ENCODE results near the gene KRTAP5-3.
A peak's percentile ranks its signal among the peaks of the same experiment; 100 is the strongest.

The KRTAP5-3 gene

DNA sequence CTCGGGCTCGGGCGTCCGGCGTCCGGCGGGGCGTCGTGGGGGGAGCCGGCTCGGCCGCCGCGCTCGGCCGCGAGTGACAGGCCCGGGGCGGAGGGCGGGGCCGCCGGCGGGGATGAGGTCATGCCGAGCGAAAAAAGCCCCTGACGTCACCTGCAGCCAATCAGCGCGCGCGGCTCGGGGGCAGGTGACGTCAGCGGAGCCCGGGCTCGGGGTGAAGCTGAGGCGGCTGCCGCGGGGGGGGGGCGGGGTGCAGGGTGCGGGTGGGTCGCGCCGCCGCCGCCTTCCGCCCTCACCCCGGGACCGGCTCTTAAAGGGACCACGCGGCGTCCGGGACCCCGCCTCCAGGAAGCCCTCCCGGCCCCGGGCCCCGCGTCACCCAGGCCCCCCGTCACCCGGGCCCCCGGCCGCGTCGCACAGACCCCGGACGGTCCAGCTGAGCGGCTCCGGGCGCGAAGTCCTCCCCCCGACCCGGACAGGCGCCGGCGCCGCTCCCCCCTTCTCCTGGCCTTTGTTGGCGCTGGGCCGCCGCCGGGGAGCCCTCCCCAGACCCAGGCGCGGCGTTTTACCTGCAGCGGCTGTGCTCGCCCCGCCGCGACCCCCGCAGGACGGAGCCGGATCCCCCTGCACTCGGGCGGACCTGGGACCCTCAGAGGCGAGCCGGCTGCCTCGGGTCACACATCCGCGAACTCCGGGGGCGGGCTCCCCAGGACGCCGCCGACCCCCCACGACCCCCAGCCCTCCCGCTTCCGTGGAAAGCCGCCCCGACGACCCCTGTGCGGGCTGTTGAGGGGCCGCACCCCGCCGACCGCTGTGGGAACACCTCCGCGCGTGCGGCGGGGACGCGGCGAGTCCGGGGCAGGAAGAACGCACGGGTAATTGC, 35.8 kb downstream of the KRTAP5-3 start, which contains the start of gene DUSP8 (continued):
- TF ChIP-seq KLF8 (tag by site-specific recombination; IDR thresholded peaks at IDR 0.05) (peak; percentile 45; the same call in 1 of the 2 replicates), ZFP69B (tag by site-specific recombination; IDR thresholded peaks at IDR 0.05) (no peak), ZNF221 (tag by site-specific recombination; IDR thresholded peaks at IDR 0.05; ENCODE audit: borderline replicate concordance) (no peak), ZNF280D (tag by site-specific recombination; IDR thresholded peaks at IDR 0.05) (no peak), ZNF423 (tag by site-specific recombination; IDR thresholded peaks at IDR 0.05) (no peak), ZNF501 (tag by site-specific recombination; IDR thresholded peaks at IDR 0.05) (no peak), ZNF175 (tag by site-specific recombination; IDR thresholded peaks at IDR 0.05) (no peak), ZNF548 (tag by site-specific recombination; IDR thresholded peaks at IDR 0.05) (no peak), HIC1 (tag by site-specific recombination; IDR thresholded peaks at IDR 0.05) (no peak), ZNF239 (tag by site-specific recombination; IDR thresholded peaks at IDR 0.05) (no peak), GLI2 (tag by site-specific recombination; IDR thresholded peaks at IDR 0.05; ENCODE audit: borderline replicate concordance, low read depth) (no peak), GLIS2 (tag by site-specific recombination; IDR thresholded peaks at IDR 0.05) (peak; percentile 74), ZNF266 (tag by site-specific recombination; IDR thresholded peaks at IDR 0.05; ENCODE audit: low read depth) (no peak)
- TF ChIP-seq, protein P1, sequence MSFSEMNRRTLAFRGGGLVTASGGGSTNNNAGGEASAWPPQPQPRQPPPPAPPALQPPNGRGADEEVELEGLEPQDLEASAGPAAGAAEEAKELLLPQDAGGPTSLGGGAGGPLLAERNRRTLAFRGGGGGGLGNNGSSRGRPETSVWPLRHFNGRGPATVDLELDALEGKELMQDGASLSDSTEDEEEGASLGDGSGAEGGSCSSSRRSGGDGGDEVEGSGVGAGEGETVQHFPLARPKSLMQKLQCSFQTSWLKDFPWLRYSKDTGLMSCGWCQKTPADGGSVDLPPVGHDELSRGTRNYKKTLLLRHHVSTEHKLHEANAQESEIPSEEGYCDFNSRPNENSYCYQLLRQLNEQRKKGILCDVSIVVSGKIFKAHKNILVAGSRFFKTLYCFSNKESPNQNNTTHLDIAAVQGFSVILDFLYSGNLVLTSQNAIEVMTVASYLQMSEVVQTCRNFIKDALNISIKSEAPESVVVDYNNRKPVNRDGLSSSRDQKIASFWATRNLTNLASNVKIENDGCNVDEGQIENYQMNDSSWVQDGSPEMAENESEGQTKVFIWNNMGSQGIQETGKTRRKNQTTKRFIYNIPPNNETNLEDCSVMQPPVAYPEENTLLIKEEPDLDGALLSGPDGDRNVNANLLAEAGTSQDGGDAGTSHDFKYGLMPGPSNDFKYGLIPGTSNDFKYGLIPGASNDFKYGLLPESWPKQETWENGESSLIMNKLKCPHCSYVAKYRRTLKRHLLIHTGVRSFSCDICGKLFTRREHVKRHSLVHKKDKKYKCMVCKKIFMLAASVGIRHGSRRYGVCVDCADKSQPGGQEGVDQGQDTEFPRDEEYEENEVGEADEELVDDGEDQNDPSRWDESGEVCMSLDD (tag by site-specific recombination; IDR thresholded peaks at IDR 0.05): peak; percentile 61; the same call in 1 of the 2 replicates
- TF ChIP-seq, protein P2, sequence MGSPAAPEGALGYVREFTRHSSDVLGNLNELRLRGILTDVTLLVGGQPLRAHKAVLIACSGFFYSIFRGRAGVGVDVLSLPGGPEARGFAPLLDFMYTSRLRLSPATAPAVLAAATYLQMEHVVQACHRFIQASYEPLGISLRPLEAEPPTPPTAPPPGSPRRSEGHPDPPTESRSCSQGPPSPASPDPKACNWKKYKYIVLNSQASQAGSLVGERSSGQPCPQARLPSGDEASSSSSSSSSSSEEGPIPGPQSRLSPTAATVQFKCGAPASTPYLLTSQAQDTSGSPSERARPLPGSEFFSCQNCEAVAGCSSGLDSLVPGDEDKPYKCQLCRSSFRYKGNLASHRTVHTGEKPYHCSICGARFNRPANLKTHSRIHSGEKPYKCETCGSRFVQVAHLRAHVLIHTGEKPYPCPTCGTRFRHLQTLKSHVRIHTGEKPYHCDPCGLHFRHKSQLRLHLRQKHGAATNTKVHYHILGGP (tag by site-specific recombination; IDR thresholded peaks at IDR 0.05): no peak
- TF ChIP-seq, protein P3, sequence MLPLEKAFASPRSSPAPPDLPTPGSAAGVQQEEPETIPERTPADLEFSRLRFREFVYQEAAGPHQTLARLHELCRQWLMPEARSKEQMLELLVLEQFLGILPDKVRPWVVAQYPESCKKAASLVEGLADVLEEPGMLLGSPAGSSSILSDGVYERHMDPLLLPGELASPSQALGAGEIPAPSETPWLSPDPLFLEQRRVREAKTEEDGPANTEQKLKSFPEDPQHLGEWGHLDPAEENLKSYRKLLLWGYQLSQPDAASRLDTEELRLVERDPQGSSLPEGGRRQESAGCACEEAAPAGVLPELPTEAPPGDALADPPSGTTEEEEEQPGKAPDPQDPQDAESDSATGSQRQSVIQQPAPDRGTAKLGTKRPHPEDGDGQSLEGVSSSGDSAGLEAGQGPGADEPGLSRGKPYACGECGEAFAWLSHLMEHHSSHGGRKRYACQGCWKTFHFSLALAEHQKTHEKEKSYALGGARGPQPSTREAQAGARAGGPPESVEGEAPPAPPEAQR (tag by site-specific recombination; IDR thresholded peaks at IDR 0.05): no peak
- TF ChIP-seq, protein P4, sequence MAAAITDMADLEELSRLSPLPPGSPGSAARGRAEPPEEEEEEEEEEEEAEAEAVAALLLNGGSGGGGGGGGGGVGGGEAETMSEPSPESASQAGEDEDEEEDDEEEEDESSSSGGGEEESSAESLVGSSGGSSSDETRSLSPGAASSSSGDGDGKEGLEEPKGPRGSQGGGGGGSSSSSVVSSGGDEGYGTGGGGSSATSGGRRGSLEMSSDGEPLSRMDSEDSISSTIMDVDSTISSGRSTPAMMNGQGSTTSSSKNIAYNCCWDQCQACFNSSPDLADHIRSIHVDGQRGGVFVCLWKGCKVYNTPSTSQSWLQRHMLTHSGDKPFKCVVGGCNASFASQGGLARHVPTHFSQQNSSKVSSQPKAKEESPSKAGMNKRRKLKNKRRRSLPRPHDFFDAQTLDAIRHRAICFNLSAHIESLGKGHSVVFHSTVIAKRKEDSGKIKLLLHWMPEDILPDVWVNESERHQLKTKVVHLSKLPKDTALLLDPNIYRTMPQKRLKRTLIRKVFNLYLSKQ (tag by site-specific recombination; IDR thresholded peaks at IDR 0.05; ENCODE audit: borderline replicate concordance): no peak

All from HEK293 (cell line).